ENCODE measurements around the gene EIF4G3.

Gene EIF4G3

DNA sequence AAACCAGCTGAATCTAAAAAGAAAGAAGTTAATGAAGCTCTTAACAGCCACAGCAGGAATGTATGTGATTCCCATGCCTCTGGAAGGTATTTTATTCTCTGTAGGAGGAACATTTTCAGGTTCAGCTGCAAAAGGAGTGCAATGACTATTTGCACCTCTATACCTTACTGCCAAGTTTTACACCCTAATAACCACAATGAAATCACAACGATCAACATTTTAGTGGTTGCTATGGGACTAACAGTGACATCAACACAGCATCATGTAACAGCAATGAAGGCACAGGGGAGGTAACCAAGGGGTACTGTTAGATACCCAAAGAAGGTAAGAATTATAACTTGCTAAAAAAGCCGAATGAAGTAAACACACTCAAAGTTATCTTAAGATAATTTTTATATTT, 273.3 kb downstream of the EIF4G3 start:
- TF ChIP-seq, protein P1, sequence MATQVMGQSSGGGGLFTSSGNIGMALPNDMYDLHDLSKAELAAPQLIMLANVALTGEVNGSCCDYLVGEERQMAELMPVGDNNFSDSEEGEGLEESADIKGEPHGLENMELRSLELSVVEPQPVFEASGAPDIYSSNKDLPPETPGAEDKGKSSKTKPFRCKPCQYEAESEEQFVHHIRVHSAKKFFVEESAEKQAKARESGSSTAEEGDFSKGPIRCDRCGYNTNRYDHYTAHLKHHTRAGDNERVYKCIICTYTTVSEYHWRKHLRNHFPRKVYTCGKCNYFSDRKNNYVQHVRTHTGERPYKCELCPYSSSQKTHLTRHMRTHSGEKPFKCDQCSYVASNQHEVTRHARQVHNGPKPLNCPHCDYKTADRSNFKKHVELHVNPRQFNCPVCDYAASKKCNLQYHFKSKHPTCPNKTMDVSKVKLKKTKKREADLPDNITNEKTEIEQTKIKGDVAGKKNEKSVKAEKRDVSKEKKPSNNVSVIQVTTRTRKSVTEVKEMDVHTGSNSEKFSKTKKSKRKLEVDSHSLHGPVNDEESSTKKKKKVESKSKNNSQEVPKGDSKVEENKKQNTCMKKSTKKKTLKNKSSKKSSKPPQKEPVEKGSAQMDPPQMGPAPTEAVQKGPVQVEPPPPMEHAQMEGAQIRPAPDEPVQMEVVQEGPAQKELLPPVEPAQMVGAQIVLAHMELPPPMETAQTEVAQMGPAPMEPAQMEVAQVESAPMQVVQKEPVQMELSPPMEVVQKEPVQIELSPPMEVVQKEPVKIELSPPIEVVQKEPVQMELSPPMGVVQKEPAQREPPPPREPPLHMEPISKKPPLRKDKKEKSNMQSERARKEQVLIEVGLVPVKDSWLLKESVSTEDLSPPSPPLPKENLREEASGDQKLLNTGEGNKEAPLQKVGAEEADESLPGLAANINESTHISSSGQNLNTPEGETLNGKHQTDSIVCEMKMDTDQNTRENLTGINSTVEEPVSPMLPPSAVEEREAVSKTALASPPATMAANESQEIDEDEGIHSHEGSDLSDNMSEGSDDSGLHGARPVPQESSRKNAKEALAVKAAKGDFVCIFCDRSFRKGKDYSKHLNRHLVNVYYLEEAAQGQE (IDR thresholded peaks at IDR 0.05; ENCODE audit: insufficient read depth in 1 of 2, low read depth in 2 of 2, low read length in 2 of 2): no peak
- TF ChIP-seq FOXP2 (optimal IDR thresholded peaks at IDR 0.05; ENCODE audit: borderline replicate concordance, extremely low read depth, extremely low read length, insufficient read depth) (no peak), TAF1 (IDR thresholded peaks at IDR 0.05; ENCODE audit: borderline replicate concordance, insufficient read depth, low read length) (no peak), SIN3A (IDR thresholded peaks at IDR 0.05; ENCODE audit: borderline replicate concordance, insufficient read depth, low read length) (no peak), POLR2AphosphoS5 (IDR thresholded peaks at IDR 0.05; ENCODE audit: low read depth, low read length) (no peak)

DNA sequence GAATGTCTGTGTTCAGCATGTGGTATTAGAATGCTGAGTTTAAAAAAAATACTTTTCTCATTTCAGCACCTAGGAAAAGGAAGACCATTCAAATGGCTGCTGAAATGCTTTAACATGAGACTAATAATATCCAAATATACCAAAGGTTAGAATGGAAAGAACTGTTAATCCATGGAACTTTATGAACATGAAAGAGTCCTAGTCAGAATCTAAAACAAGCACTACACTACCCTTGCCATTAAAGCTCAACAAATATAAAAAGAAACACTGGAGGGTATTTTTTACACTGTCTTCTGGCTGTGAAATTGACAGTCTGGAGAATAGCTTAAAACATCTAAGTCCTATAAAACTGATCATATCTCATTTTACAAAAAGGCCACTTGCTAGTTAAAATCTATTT, 276.6 kb downstream of the EIF4G3 start:
- no peak for TF ChIP-seq POLR2AphosphoS5 (IDR thresholded peaks at IDR 0.05; ENCODE audit: low read depth, low read length)
- TF ChIP-seq TAF1 (IDR thresholded peaks at IDR 0.05; ENCODE audit: borderline replicate concordance, insufficient read depth, low read length): no peak
- TF ChIP-seq FOXP2 (optimal IDR thresholded peaks at IDR 0.05; ENCODE audit: borderline replicate concordance, extremely low read depth, extremely low read length, insufficient read depth): no peak
- no peak for TF ChIP-seq SIN3A (IDR thresholded peaks at IDR 0.05; ENCODE audit: borderline replicate concordance, insufficient read depth, low read length)

DNA sequence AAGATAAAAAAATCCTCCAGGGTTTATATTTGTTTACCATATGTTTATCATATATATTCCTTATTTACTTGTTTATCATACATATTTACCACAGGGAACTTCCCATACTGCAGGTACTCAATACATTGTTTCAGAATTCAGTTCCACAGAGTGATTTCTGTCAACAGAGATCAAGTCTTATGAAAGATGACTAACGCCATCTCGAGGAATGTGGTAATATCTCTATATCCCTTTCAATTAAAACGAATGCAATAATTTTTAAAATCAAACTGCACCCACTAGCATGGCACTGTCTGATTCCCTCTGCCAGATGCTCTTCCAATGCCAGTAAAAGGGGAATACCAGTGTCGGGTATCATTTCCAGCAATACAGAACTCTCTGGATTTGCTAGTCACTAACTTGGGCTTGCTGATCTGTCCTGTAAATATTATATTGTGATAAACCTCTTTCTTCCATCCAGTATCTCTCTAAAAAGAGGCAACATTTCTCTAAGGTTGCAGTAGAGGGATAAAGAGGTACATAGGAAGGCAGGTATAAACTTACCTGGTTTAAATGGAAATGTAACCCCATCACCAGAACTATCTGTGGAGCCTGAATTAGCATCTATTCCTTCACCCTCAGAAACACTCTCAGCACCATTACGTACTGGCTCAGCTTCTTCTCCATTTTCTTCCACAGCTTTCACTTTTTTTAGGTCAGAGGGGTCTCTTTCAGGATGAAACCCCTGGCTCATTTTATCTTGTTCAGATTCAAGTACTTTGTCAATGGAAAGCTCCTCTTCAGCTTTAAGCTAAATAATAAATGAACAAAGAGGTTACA, 277.3 kb downstream of the EIF4G3 start:
- TF ChIP-seq POLR2AphosphoS5 (IDR thresholded peaks at IDR 0.05; ENCODE audit: low read depth, low read length) (no peak), SIN3A (IDR thresholded peaks at IDR 0.05; ENCODE audit: borderline replicate concordance, insufficient read depth, low read length) (no peak), TAF1 (IDR thresholded peaks at IDR 0.05; ENCODE audit: borderline replicate concordance, insufficient read depth, low read length) (no peak), FOXP2 (optimal IDR thresholded peaks at IDR 0.05; ENCODE audit: borderline replicate concordance, extremely low read depth, extremely low read length, insufficient read depth) (no peak)
- TF ChIP-seq, protein P1 (IDR thresholded peaks at IDR 0.05; ENCODE audit: insufficient read depth in 1 of 2, low read depth in 2 of 2, low read length in 2 of 2): no peak

DNA sequence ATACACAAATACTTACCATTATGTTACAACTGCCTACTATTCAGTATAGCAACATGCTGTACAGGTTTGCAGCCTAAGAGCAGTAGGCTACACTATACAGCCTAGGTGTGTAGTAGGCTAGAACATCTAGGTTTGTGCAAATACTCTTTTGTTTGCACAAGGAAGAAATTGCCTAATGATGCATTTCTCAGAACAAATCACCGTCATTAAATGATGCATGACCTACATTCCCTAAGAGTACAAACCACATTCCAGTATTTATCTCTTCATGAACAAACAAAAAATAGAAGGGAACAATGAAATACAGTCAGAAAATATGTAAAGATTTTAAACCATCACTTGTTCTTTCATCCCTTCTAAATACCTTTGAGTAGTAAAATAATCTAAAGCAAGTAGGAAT, 279.9 kb downstream of the EIF4G3 start:
- TF ChIP-seq POLR2AphosphoS5 (IDR thresholded peaks at IDR 0.05; ENCODE audit: low read depth, low read length) (no peak), FOXP2 (optimal IDR thresholded peaks at IDR 0.05; ENCODE audit: borderline replicate concordance, extremely low read depth, extremely low read length, insufficient read depth) (no peak), SIN3A (IDR thresholded peaks at IDR 0.05; ENCODE audit: borderline replicate concordance, insufficient read depth, low read length) (no peak), TAF1 (IDR thresholded peaks at IDR 0.05; ENCODE audit: borderline replicate concordance, insufficient read depth, low read length) (no peak)
- TF ChIP-seq, protein P1 (IDR thresholded peaks at IDR 0.05; ENCODE audit: insufficient read depth in 1 of 2, low read depth in 2 of 2, low read length in 2 of 2): no peak

DNA sequence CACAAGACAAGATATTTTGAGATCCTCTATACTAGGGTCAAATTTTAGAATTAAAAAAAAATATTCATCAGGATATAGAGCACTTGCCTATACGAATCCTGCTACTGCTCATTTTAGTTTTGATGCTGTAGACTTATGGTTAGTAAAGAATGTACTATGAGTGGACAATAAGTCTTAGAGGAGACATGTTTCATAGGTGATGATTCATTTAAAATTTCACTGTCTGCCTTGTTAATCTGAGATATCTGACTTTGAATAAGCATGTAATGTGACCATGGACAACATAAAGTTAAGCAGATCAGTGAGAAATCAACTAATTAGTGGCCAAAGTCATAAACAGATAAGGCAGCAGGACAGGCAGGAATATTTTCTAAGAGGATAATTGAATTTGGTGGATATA, 282.8 kb downstream of the EIF4G3 start:
- TF ChIP-seq, protein P1 (IDR thresholded peaks at IDR 0.05; ENCODE audit: insufficient read depth in 1 of 2, low read depth in 2 of 2, low read length in 2 of 2): no peak
- TF ChIP-seq FOXP2 (optimal IDR thresholded peaks at IDR 0.05; ENCODE audit: borderline replicate concordance, extremely low read depth, extremely low read length, insufficient read depth) (no peak), POLR2AphosphoS5 (IDR thresholded peaks at IDR 0.05; ENCODE audit: low read depth, low read length) (no peak), TAF1 (IDR thresholded peaks at IDR 0.05; ENCODE audit: borderline replicate concordance, insufficient read depth, low read length) (no peak), SIN3A (IDR thresholded peaks at IDR 0.05; ENCODE audit: borderline replicate concordance, insufficient read depth, low read length) (no peak)
